Activated B cell treated with CpG ODN at 0.5 μM for 24 hours (primary cell): Measurements from ENCODE around the gene ZNF575. TPM values are rescaled to one million over a fixed set of nuclear protein-coding genes. Genes with fewer than 3 reads are reported as not detected.

Source experiments
- ATAC-seq: fragments of 200-7000 bp; cut with Tn5 transposase; one replicate; pipeline ENCODE4 v1.10.0; 2021; ENCODE audit warnings: low read depth, mild to moderate bottlenecking, moderate library complexity
- CTCF ChIA-PET: fragments of 350-600 bp; sonication (Branson Sonifier 250); formaldehyde crosslinking; loops from one replicate; lab custom pipeline; 2021; ENCODE audit warnings: antibody characterized with exemption; lab: Charles Lee
- POLR2A ChIA-PET: fragments of 350-600 bp; sonication (Branson Sonifier 250); formaldehyde crosslinking; loops from one replicate; lab custom pipeline; 2021; ENCODE audit warnings: antibody characterized with exemption; lab: Charles Lee
- DNase-seq: peaks from one replicate; pipeline ENCODE4 v3.0.0; 2022
- H3K27ac Mint-ChIP-seq: one replicate; pipeline ENCODE4 v1.8.0; 2020; ENCODE audit warnings: mixed read lengths
- H3K27me3 Mint-ChIP-seq: one replicate; pipeline ENCODE4 v1.8.0; 2021; ENCODE audit warnings: mixed read lengths
- H3K36me3 Mint-ChIP-seq: one replicate; pipeline ENCODE4 v1.8.0; 2021; ENCODE audit warnings: low read depth, mixed read lengths
- H3K4me1 Mint-ChIP-seq: one replicate; pipeline ENCODE4 v1.8.0; 2021; ENCODE audit warnings: mixed read lengths
- H3K4me3 Mint-ChIP-seq: one replicate; pipeline ENCODE4 v1.8.0; 2020; ENCODE audit warnings: mild to moderate bottlenecking, mixed read lengths
- H3K9me3 Mint-ChIP-seq: one replicate; pipeline ENCODE4 v1.8.0; 2020; ENCODE audit warnings: mixed read lengths
- intact Hi-C: fragments of 100-400 bp; cut with micrococcal nuclease; formaldehyde crosslinking; loops from one replicate; pipeline ENCODE4 v1.15.1; 2024
- total RNA-seq: library from RNA; stranded (reverse); gene quantifications from 2 replicates; pipeline ENCODE4 v1.2.3, GENCODE V29; 2022
- TF ChIP-seq, protein P1 (sequence below): fragments of 200-600 bp; IDR thresholded peaks from one replicate; pipeline ENCODE4 v1.8.0; 2022; ENCODE audit warnings: antibody characterized with exemption, mild to moderate bottlenecking

ZNF575 gene
- total RNA-seq, 1 donor from 2014 or later, result 1.9 TPM

GRCh38 chr19:43560687-43561086 is 27.7 kb downstream of the ZNF575 start:
- Mint-ChIP-seq H3K27ac (peak overlapping the region; percentile 93), H3K27me3 (no peaks in the 10 kb centered on the region), H3K36me3 (peaks cover 26% of the 10 kb centered on the region), H3K9me3 (no peaks in the 10 kb centered on the region), H3K4me1 (peaks cover 56% of the 10 kb centered on the region), H3K4me3 (no peak overlapping the region)
- ChIA-PET CTCF (interaction anchor here (1.0 kb wide), 1 partner anchor 114 kb away, joined by 3 read pairs; no protein-coding TSS in a partner anchor), POLR2A (interaction anchor here (0.7 to 1.2 kb wide), 2 partner anchors 27 to 34 kb away, joined by 3 to 4 read pairs; no protein-coding TSS in a partner anchor)
- intact Hi-C loops, result loop anchor here (10.0 kb wide), 1 partner anchor 224 kb away; the partner anchor contains the start of gene KCNN4
- TF ChIP-seq, protein P1, sequence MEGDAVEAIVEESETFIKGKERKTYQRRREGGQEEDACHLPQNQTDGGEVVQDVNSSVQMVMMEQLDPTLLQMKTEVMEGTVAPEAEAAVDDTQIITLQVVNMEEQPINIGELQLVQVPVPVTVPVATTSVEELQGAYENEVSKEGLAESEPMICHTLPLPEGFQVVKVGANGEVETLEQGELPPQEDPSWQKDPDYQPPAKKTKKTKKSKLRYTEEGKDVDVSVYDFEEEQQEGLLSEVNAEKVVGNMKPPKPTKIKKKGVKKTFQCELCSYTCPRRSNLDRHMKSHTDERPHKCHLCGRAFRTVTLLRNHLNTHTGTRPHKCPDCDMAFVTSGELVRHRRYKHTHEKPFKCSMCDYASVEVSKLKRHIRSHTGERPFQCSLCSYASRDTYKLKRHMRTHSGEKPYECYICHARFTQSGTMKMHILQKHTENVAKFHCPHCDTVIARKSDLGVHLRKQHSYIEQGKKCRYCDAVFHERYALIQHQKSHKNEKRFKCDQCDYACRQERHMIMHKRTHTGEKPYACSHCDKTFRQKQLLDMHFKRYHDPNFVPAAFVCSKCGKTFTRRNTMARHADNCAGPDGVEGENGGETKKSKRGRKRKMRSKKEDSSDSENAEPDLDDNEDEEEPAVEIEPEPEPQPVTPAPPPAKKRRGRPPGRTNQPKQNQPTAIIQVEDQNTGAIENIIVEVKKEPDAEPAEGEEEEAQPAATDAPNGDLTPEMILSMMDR, result no peak
- ATAC-seq, result no peak
- no peak for DNase-seq

- Mint-ChIP-seq H3K27me3 (no peaks in the 10 kb centered on the region), H3K9me3 (no peaks in the 10 kb centered on the region)
These were observed 28.4 kb downstream of the ZNF575 start for GRCh38 chr19:43561139-43561970.

GRCh38 chr19:43562226-43562697 is 29.3 kb downstream of the ZNF575 start:
- intact Hi-C loops, result loop anchor here (1.0 to 10.0 kb wide), 6 partner anchors 13 to 223 kb away; partner anchors contain the start of genes IRGQ, KCNN4, PINLYP and XRCC1
- TF ChIP-seq, protein P1, result no peak
- Mint-ChIP-seq H3K9me3 (no peaks in the 10 kb centered on the region), H3K4me3 (peak overlapping the region; percentile 56), H3K27me3 (no peaks in the 10 kb centered on the region), H3K27ac (peak overlapping the region; percentile 93), H3K4me1 (peaks cover 58% of the 10 kb centered on the region), H3K36me3 (peaks cover 27% of the 10 kb centered on the region)
- ChIA-PET POLR2A (interaction anchor here (0.7 to 2.2 kb wide), 3 partner anchors 13 to 41 kb away, joined by 4 to 7 read pairs (median 6); partner anchors contain the start of genes IRGQ and XRCC1), CTCF (interaction anchor here (0.9 kb wide), 1 partner anchor 33 kb away, joined by 3 read pairs; no protein-coding TSS in a partner anchor)
- DNase-seq (peak; percentile 34), ATAC-seq (no peak)

More at GRCh38 chr19:43561139-43561970, 28.4 kb downstream of the ZNF575 start:
- TF ChIP-seq, protein P1, result no peak
- Mint-ChIP-seq H3K4me3 (no peak overlapping the region), H3K27ac (peak overlapping the region; percentile 93), H3K4me1 (peaks cover 56% of the 10 kb centered on the region), H3K36me3 (peaks cover 26% of the 10 kb centered on the region)
- ChIA-PET POLR2A (interaction anchor here (0.7 to 2.2 kb wide), 3 partner anchors 14 to 42 kb away, joined by 4 to 7 read pairs (median 6); partner anchors contain the start of gene XRCC1), CTCF (interaction anchor here (1.0 kb wide), 1 partner anchor 114 kb away, joined by 3 read pairs; no protein-coding TSS in a partner anchor)
- ATAC-seq (no peak), DNase-seq (no peak)
- intact Hi-C loops, result loop anchor here (10.0 kb wide), 1 partner anchor 223 kb away; the partner anchor contains the start of gene KCNN4

DNA sequence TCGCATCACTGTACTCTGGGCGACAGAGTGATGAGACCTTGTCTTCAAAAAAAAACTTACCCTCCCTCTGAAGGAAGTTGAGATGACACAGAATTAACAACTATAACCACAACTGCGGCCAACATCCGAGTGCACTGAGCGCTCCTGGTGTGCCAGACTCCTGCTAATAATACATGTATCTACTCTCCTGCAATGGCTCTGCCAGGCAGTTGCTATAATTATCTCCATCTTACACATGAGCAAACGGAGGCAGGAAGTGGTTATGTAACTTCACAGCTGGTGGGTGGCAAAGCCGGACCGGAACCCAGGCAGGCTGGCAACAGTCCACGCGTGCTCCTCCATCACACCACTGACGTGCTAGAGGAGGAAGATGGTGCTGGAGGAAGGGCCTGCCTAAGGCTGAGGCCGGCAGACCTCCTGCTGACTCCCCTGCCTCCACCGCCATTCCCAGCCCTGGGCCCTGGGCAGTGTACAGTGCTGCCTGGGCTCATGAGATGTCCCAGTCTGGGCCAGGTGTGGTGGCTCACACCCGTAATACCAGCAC is 29.8 kb downstream of the ZNF575 start:
- TF ChIP-seq, protein P1, result no peak
- Mint-ChIP-seq H3K36me3 (peaks cover 23% of the 10 kb centered on the region), H3K4me1 (peaks cover 58% of the 10 kb centered on the region), H3K27ac (peak overlapping the region; percentile 93), H3K27me3 (no peaks in the 10 kb centered on the region), H3K4me3 (peak overlapping the region; percentile 56), H3K9me3 (no peaks in the 10 kb centered on the region)
- CTCF ChIA-PET, result interaction anchor here (0.9 to 3.6 kb wide), 2 partner anchors 8 to 32 kb away, joined by 3 to 16 read pairs; no protein-coding TSS in a partner anchor
- DNase-seq (peak; percentile 56), ATAC-seq (peak; percentile 84)
- POLR2A ChIA-PET, result interaction anchor here (1.0 to 2.2 kb wide), 2 partner anchors 12 to 33 kb away, joined by 4 to 7 read pairs; partner anchors contain the start of genes IRGQ and XRCC1
- intact Hi-C loops, result loop anchor here (1.0 to 10.0 kb wide), 6 partner anchors 13 to 222 kb away; partner anchors contain the start of genes IRGQ, KCNN4, PINLYP and XRCC1
